ENCODE results near the gene CCSER2.
A peak's percentile ranks its signal among the peaks of the same experiment; 100 is the strongest.

The CCSER2 gene

GRCh38 chr10:84530724-84531325, 202.4 kb downstream of the CCSER2 start:
- Histone ChIP-seq H3K9me3 (peaks cover 0 to 3% (median 0%) of the 10 kb centered on the region in 3 donors), H3K4me1 (no peaks in the 10 kb centered on the region), H3K27me3 (no peaks in the 10 kb centered on the region), H3K27ac (no peak overlapping the region), H3K4me3 (no peak overlapping the region), H3K36me3 (no peaks in the 10 kb centered on the region)
- intact Hi-C loops (cut with DNase I; ENCODE audit: low total_unique reads), result no loop called here
- TF ChIP-seq CTCF (IDR thresholded peaks at IDR 0.05), result no peak
- DNase-seq, result no peak

GRCh38 chr10:84531396-84531795, 203.0 kb downstream of the CCSER2 start:
- no peak overlapping the region for H3K27ac ChIP-seq
- H3K36me3 ChIP-seq, result no peaks in the 10 kb centered on the region
- intact Hi-C loops (cut with DNase I; ENCODE audit: low total_unique reads), result no loop called here
- H3K4me1 ChIP-seq, result no peaks in the 10 kb centered on the region
- H3K9me3 ChIP-seq, result no peaks in the 10 kb centered on the region
- H3K27me3 ChIP-seq, result no peaks in the 10 kb centered on the region
- H3K4me3 ChIP-seq, result no peak overlapping the region
- TF ChIP-seq CTCF (IDR thresholded peaks at IDR 0.05), result no peak
- DNase-seq, result no peak

DNA sequence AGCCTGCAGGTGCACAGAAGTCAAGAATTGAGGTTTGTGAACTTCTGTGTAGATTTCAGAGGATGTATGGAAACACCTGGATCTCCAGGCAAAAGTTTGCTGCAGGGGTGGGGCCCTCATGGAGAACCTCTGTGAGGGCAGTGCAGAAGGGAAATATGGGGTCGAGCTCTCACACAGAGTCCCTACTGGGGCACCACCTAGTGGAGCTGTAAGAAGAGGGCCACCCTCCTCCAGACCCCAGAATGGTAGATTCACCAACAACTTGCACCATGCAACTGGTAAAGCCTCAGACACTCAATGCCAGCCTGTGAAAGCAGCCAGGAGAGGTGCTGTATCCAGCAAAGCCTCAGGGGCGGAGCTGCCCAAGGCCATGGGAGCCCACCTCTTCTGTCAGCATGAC, 205.8 kb downstream of the CCSER2 start:
- intact Hi-C loops (cut with DNase I; ENCODE audit: low total_unique reads), result no loop called here
- H3K27ac ChIP-seq, result no peak overlapping the region
- no peak for DNase-seq
- H3K9me3 ChIP-seq, result no peaks in the 10 kb centered on the region
- TF ChIP-seq CTCF (IDR thresholded peaks at IDR 0.05), result no peak
- no peak overlapping the region for H3K4me3 ChIP-seq
- peaks cover 0 to 10% of the 10 kb centered on the region in 2 donors for H3K27me3 ChIP-seq
- no peaks in the 10 kb centered on the region for H3K36me3 ChIP-seq
- no peaks in the 10 kb centered on the region for H3K4me1 ChIP-seq

DNA sequence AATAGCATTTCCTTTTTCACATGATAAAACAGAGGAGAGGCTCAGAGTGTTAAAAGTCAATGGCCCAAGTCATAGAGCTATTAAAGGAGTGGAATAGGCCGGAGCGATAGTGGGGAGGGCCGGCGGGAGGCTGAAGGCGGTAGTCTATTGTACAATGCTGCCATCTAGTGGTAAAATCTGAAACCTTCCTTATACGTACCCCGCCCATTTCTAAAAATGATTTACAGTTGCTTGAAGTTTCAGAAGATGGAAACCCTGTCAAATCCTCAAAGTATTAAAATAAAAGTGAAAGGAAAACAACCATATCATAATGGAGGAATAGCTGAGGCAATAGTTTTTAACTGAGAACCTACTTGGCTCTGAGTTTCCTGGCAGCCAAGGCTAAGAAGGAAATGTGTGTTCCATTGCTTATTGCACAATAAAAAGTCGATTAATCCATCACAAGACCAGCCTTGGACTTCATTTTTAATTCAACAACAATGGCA, 209.1 kb downstream of the CCSER2 start:
- Histone ChIP-seq H3K27ac (no peak overlapping the region), H3K36me3 (no peaks in the 10 kb centered on the region), H3K9me3 (no peaks in the 10 kb centered on the region), H3K4me3 (no peak overlapping the region), H3K27me3 (peaks cover 0 to 24% of the 10 kb centered on the region in 2 donors), H3K4me1 (peaks cover 0 to 13% (median 11%) of the 10 kb centered on the region in 4 donors)
- TF ChIP-seq CTCF (IDR thresholded peaks at IDR 0.05), result peak; percentile 87
- intact Hi-C loops (cut with DNase I; ENCODE audit: low total_unique reads), result loop anchor here (2.0 kb wide), 1 partner anchor 273 kb away; no protein-coding TSS in a partner anchor
- peak in 1 of 2 donors; percentile 32 for DNase-seq

GRCh38 chr10:84538036-84538435, 209.6 kb downstream of the CCSER2 start:
- intact Hi-C loops (cut with DNase I; ENCODE audit: low total_unique reads), result loop anchor here (2.0 kb wide), 1 partner anchor 163 kb away; no protein-coding TSS in a partner anchor
- no peak for TF ChIP-seq CTCF (IDR thresholded peaks at IDR 0.05)
- H3K36me3 ChIP-seq, result no peaks in the 10 kb centered on the region
- no peak for DNase-seq
- H3K4me1 ChIP-seq, result peaks cover 0 to 13% (median 11%) of the 10 kb centered on the region in 4 donors
- peaks cover 0 to 24% of the 10 kb centered on the region in 2 donors for H3K27me3 ChIP-seq
- no peaks in the 10 kb centered on the region for H3K9me3 ChIP-seq
- no peak overlapping the region for H3K27ac ChIP-seq
- no peak overlapping the region for H3K4me3 ChIP-seq
